NCI-H526 (cell line): ENCODE measurements around the gene DNAH10.
A peak's percentile ranks its signal among the peaks of the same experiment; 100 is the strongest.

Experiments
- DNase-seq, 2 experiments: peaks; one replicate each; lab custom pipeline; 2025; lab: John Stamatoyannopoulos, UW

The DNAH10 gene, protein sequence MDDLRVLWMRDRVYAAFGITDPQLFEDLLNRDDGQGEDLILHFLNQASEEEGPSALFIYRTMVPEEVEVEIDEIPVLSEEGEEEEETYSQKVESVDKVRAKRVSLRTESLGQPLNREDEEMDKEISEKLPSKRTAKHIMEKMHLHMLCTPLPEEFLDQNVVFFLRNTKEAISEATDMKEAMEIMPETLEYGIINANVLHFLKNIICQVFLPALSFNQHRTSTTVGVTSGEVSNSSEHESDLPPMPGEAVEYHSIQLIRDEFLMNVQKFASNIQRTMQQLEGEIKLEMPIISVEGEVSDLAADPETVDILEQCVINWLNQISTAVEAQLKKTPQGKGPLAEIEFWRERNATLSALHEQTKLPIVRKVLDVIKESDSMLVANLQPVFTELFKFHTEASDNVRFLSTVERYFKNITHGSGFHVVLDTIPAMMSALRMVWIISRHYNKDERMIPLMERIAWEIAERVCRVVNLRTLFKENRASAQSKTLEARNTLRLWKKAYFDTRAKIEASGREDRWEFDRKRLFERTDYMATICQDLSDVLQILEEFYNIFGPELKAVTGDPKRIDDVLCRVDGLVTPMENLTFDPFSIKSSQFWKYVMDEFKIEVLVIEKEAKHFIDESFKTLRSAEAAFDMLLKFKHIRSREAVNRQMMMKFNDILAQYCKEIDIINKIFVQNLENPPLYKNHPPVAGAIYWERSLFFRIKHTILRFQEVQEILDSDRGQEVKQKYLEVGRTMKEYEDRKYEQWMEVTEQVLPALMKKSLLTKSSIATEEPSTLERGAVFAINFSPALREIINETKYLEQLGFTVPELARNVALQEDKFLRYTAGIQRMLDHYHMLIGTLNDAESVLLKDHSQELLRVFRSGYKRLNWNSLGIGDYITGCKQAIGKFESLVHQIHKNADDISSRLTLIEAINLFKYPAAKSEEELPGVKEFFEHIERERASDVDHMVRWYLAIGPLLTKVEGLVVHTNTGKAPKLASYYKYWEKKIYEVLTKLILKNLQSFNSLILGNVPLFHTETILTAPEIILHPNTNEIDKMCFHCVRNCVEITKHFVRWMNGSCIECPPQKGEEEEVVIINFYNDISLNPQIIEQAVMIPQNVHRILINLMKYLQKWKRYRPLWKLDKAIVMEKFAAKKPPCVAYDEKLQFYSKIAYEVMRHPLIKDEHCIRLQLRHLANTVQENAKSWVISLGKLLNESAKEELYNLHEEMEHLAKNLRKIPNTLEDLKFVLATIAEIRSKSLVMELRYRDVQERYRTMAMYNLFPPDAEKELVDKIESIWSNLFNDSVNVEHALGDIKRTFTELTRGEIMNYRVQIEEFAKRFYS (N-terminal part only)

DNA sequence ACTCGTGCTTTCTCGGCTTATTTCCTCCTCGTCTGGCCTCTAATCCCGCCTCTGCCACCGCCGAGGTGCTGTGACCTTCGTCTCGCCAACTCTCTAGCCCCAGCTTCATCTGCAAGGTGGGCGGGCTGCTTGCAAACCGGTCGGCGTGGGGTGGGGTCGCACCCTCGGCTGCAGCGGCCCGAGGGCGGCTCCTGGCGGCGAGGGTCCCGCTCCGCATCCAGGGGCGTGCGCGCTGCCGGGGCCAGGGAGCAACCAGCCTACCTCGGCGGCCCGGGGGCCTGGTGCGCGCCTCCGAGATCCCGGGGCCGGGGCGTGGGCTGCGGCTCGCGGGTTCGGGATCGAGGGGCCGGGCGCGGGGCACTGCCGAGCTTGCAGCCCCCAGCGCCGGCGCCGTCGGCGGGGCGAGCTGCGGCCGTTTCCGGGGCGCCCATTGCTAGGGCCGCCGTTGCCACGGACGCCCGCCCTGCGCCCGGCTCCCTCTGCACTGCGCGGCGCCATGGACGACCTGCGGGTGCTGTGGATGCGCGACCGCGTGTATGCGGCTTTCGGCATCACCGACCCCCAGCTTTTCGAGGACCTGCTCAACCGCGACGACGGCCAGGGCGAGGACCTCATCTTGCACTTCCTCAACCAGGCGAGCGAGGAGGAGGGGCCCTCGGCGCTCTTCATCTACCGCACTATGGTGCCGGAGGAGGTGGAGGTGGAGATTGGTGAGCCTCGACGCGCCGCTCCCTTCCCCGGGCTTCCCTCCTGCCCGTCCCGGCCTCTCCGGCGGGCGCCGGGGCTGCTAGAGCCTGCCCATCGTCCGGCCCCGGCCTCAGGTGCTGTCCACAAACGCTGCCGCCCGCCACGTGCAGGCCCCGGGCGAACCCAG, at the start of gene DNAH10:
Gene DNAH10 (plus strand): TSS at position 461 of the 874 bp plus-strand sequence. CDS start 36 bp downstream, at position 497.
- DNase-seq = peak; percentile 5 to 76

DNA sequence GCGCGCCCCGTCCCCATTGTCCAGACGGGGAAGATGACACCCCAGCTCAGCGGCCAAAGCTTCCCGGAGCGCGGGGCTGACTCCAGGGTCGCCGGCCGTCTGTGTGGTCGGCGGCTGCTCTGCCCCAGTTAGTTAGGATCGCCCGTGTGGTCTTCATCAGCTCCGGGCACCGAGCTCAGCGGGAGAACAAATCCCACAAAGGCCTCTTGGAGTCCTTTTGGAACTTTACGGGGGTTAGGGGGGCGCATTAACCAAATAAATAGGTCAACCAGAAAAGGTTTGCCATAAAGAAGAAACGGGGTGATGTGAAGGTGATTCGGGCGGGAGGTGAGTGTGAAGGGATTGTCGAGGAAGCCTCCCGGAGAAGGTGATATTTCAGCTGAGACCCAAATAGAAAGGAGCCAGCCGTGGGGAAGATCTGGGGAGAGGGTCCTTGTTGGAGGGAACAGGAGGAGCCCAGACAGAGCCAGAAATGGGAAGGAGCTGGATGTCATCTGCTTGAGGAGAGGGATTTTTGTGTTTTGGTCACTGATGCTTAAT, 49.3 kb upstream of the DNAH10 start:
- peak in 1 of 2 experiments; percentile 35 for DNase-seq

DNA sequence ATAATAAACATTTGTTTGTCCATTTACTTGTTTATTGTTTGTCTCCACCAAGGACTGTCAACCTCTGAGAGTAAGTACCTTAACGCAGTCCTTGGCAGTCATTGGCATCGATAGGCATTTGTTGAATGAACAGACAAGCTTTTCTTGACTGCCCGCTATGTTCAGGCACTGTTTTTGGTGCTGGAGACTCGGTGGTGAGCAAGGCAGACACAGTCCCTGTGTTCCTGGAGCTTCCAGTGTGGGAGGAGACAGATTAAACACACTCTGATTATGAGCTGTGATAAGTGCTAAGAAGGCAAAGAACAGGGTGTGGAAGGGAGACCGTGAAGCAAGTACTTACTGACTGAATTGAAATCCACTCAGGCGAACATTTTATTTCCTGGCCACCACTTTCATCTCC, 48.7 kb upstream of the DNAH10 start:
- DNase-seq = no peak

DNA sequence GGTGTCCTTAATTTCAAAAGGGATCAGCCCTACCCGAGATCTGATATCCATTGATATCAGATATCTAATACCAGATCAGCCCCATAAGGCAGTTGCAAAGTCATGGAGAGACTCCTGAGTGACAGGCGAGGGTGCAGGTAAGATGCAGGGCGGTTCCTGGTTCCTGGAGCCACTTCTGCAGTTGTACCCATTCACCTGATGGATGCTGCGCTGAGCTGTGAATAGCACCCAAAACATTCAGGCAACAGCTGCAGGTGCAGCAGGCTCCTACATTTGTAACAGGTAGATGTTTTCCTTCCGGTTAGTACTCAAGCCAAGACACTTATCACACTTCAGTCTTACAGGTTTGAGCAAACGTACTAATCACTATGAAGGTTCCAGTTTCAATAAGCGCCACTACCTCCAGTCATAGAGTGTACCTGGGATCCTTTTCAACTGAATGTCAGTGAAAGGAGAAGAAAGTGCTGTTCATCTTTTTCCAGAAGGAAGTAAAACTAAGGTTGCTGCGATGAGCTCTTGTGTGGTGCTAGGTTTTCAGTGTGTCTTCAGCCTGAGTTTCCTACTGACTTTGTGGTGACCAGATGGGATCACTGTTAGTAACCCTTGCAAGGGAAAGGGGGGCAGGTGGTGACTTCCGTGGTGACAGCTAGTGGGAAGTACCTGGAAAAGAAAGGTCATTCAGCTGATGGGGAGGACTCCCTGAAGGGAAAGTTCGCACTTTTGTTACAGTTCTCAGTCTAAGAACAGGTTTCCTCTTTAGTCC, 48.1 kb upstream of the DNAH10 start:
- no peak for DNase-seq

DNA sequence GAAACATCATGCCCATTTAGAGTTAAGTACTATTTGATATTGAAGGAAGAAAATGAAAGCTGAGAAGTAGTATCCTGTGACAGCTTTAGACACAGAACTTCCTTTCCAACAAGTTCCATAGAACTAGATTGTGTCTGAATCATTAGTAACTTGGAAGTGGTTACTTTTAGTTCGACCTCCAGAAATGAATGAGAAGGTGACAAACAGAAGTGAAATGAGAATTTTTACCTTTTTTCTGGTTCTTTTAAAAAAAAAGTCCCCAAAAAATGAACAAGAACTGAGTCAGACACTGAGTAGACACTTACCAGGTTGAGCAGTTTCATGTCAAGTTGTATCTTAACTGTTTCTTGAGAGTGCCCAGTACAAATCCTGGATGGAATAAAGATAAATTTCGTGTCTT, 46.9 kb upstream of the DNAH10 start:
- DNase-seq = no peak

DNA sequence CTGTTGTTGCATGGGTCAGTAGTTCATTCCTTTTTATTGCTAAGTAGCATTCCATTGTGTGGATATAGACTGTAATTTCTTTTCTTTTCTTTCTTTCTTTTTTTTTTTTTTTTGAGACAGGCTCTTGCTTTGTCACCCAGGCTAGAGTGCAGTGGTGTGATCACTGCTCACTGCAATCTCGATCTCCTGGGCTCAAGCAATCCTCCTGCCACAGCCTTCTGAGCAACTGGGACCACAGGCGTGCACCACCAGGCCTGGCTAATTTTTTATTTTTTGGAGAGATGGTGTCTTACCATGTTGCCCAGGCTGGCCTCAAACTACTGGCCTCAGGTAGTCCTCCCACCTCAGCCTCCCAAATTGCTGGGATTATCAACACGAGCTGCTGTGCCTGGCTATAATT, 44.8 kb upstream of the DNAH10 start:
- no peak for DNase-seq

DNA sequence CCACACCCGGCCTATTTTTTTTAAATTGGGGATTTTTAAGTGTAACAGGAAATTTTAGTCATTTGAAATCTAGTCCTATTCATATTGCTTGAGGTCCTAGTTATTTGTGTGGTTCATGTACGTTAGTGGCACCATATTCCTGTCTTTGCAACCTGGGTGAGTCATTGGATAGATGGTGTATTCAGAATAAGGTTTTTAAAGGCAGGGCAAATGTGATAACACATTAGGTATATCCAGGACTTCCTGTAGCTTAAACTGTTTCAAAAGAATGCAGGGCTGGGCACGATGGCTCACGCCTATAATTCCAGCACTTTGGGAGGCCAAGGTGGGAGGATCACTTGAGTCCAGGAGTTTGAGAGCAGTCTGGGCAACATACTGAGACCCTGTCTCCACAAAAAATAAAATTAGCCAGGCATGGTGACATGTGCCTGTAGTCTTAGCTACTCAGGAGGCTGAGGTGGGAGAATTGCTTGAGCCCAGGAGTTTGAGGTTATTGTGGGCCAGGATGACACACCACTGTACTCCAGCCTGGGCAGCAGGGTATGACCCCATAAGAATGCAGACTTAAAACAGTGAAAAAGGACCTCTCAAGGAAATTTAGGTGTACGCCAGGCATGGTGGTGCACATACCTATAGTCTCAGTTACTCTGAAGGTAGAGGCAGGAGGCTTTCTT, 41.8 kb upstream of the DNAH10 start:
- DNase-seq = no peak

DNA sequence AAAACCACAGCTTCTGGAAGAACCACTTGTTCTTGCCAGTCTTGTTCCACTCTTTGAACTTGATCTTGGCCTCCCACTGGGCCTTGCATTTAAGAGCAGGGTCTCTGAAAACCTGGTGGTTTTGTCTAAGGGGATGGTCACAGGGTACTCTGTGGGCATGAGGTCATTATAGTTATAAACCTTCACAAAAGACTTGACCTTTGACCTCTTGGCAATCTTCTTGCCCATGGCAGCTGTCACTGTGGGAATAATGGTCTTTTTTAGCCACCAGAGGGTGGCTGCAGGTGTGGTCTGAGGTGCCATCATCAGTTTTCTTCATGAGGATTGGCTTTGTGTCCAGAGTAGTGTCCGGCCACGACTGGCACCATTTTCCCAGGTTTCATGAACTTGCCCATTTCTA, 40.9 kb upstream of the DNAH10 start:
- DNase-seq = no peak

DNA sequence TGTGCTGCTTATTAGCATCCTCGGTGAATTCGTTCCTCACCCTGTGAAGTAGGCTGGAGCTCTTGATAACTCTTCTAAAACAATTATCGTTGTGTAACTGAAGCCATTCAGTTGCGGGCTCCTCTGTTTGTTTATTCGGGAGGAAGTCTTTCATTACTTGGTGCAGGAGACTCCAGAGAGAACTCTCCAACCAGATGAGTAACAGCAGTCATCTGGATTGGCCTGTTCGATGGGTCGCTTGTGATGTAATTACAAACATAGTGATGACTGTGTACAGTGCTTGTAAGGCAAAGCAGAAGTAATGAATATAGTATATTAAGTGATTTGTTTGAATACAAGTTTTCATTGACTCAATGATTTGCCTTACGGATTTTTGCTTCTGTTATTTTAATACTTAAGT, 39.1 kb upstream of the DNAH10 start:
- no peak for DNase-seq

DNA sequence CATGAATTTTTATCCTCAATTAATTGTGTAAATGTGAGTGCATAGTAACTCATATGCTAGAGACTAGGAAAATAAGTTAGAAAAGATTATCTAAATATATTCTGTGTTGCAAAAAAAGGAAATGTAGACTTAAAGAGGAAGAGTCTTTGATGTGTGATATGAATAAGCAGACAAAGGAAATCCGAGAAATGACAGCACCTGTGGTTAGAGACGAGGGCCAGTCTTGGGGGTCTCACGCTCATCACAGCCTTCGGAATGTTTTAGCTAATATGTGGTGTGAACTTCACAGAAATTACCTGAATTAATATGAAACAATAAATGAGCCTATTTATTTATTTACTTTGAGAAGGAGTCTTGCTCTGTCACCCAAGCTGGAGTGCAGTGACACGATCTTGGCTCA, 38.3 kb upstream of the DNAH10 start:
- no peak for DNase-seq

DNA sequence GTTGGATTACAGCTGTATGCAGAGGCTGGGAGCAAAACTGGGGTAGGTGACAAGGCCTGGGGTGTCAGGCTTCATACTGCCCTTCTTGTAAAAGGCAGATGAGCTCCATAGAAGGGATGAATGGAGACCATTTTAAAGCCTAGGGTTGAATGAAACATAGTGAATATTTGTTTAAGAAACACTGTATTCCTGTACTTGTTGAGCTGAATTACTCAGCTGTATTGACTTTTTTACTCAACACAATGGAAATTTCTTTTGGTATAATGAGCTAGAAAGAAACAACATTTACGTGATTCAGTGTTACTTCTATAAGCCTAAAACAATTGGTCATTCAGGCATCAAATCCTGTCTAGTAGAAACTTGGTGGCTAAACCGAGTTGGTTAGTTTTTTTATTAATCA, 35.9 kb upstream of the DNAH10 start:
- no peak for DNase-seq

DNA sequence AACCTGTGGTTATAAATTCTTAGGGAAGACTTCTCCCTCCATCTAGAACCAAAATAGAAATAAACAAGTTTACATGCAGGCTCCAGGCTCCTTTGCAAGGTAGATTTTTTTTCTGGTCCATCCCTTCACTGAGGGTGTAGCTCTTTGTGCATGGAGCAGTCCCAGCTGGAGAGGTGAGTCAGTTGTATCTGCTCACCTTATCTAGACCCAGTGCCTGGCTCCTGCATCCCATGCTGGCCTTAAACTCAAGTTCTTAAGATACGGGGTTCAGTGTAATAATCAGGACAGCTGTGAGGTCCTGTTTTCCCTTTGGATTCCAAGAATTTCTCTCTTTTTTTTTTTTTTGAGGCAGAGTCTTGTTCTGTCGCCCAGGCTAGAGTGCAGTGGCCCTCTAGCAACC, 35.1 kb upstream of the DNAH10 start:
- DNase-seq = no peak

DNA sequence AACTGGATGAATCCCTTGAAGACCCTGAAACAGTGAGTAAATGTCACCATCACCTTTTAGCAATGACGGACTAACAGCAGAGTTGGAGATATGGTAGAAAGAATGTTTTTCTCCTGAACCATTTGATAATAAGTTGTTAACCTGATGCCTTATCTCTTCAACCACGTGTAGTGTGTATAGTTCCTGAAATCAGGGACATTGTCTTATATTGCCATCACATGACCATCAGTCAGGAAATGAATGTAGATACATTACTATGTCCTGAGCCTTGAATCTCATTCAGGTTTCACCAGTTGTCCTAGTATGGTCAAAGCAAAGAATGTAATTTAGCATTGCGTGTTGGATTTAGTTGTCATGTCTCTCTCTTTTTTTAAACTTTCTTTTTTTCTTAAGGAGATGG, 34.2 kb upstream of the DNAH10 start:
- no peak for DNase-seq

DNA sequence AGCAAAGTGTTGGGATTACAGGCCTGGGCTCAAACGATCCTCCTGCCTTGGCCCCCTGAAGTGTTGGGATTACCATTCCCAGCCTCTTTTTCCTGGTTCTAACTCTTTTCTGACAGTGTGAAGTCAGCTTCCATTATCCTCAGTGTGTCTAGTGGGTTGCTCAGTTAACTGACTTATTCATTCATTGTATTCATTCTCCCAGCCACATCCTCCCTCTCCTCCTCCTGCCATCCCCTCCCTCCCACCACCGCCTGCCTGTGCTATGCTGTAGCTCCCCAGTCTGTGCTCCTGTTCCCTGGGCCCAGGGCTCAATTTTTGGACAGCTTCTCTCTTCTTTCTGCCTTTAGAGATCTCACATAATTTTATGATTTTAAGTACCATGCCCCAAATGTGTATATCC, 30.5 kb upstream of the DNAH10 start:
- DNase-seq = no peak

DNA sequence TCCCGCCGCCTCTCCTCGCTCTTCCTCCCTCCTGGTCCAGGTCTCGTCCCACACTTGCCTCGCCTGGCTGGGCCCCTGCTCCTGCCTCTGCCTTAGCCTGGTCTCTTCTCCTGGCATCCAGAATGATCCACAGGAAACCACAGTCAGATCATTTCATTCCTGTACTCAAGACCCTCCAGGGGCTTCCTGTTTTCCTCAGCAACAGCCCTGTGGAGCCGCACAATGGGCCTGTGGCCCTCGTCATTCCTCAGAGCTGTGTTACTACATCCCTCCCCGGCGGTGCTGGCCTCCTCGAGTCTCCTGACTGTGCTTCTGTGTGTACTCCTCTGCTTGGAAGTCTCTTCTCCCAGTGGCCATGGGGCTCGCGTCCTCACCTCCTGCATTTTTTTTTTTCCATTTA, 29.9 kb upstream of the DNAH10 start:
- no peak for DNase-seq

DNA sequence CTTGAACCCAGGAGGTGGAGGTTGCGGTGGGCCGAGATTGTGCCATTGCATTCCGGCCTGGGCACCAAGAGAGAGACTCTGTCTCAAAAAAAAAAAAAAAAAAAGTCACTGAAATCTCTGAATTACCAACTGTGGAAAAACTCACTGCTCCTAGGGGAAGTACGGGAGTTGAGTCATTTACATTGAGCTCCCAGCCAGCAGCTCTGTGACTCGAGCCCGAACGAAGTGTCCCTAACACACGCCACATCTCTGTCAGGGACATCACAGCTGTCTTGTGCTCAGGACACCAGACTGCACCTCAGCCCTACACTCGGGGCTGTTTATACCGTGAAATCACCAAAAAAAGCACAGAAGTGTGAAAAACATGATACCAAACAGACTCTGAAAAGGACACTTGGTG, 28.9 kb upstream of the DNAH10 start:
- DNase-seq = no peak

DNA sequence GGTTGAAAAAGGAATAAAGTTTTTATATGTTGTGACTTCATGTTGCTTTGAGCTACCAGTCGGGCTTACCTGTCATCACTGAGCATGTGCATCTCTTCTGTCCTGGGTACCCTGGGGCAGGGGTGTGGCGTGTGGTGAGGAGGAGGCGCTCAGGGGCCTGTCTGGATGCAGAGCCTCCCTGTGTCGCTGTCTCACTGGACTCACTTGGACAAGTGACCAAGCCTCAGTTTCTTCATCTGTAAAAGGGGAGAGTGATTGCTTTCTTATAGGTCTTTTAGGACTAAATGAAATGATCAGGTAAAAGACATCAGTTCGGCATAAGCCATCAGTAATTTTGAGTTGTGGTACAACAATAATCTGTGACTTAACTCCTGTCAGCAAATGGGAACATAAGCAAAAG, 27.8 kb upstream of the DNAH10 start:
- no peak for DNase-seq

DNA sequence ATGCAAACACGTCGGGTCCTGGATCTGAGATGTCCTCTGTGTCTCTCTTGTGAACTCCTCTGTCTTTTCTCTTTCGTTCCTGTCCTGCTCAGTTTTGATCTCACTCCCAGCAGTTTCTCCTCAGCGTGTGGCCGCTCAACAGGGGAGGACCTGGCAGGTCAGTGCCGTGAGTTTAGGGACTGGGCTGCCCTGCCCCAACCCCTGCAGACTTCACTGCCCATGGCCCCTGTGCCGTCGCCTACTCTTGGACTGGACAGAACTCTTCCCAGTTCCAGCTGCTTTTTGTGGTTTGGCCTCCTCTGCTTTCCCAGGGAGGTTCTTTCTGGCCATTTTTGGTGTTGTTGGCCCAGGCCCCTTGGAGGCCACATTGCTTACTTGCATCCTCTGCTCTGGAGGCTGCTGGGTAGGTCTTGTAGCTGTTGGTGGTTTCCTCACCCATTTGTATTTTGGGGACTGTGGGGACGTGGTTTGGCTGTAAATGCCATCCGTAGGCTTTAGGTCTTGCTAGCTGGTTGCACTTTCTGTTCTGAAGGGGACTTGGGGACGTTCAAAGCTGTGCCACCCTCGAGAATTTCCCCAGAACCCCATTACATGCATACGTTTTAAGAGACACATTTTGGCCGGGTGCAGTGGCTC, 20.0 kb upstream of the DNAH10 start:
- no peak for DNase-seq

DNA sequence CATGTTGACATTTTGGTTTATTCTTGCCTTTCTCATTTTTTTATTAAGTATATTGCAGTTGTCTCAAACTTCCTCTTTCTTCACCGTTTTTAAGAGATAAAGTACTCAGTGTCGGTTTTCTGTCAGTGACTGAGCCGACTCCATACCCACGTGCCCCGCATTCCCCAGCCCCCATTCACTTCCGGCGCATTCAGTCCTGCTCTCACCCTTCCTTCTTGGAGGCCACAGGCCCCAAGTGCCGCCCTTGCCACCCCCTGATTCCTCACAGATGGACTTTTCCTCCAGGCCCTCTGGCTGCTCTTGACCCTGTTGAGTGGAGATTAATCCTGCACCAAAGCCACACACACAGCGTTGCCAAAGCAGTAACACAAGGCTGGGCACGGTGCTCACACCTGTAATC, 19.1 kb upstream of the DNAH10 start:
- no peak for DNase-seq
